ENCODE data around the gene DNAJC12. TPM values are rescaled to one million over a fixed set of nuclear protein-coding genes. Genes with fewer than 3 reads are reported as not detected.
"Not testable (repeated sequence)": the region's sequence is repeated elsewhere in the genome, so short reads cannot be mapped to it uniquely, and the experiment has no call there.

The DNAJC12 gene
- total RNA-seq, 1 donor from 2014 or later: 3.8 TPM

DNA sequence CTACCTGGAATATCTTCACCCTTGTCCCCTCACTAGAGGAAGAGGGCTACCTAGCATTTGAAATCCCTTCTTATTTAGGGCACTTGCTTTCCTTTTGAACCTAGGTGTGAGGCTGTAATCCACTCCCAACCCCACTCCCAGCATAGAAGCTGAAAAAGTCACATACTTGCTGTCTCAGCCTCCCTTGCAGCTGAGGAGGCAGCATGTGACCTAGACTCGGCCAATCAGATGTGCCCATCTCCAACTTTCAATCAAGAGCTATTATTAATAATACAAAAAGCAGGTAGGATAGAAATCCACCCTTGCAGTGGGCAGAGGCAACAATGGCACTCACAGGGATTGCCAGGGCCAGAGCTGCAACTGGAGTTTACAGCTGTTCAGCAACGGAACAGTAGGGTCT is 70.7 kb downstream of the DNAJC12 start:
- TF ChIP-seq, protein P1, sequence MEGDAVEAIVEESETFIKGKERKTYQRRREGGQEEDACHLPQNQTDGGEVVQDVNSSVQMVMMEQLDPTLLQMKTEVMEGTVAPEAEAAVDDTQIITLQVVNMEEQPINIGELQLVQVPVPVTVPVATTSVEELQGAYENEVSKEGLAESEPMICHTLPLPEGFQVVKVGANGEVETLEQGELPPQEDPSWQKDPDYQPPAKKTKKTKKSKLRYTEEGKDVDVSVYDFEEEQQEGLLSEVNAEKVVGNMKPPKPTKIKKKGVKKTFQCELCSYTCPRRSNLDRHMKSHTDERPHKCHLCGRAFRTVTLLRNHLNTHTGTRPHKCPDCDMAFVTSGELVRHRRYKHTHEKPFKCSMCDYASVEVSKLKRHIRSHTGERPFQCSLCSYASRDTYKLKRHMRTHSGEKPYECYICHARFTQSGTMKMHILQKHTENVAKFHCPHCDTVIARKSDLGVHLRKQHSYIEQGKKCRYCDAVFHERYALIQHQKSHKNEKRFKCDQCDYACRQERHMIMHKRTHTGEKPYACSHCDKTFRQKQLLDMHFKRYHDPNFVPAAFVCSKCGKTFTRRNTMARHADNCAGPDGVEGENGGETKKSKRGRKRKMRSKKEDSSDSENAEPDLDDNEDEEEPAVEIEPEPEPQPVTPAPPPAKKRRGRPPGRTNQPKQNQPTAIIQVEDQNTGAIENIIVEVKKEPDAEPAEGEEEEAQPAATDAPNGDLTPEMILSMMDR (conservative IDR thresholded peaks at IDR 0.05): no peak
- H3K4me3 Mint-ChIP-seq: peak overlapping the region; percentile 56
- peaks cover 17% of the 10 kb centered on the region for H3K27me3 Mint-ChIP-seq (ENCODE audit: low read depth)
- no peak overlapping the region for H3K27ac Mint-ChIP-seq (ENCODE audit: unreplicated experiment)
- no peak for DNase-seq (ENCODE audit: low read depth, low spot score)
- peaks cover 10% of the 10 kb centered on the region for H3K4me1 Mint-ChIP-seq
- H3K36me3 Mint-ChIP-seq (ENCODE audit: low read depth): peaks cover 4% of the 10 kb centered on the region
- peaks cover 5% of the 10 kb centered on the region for H3K9me3 Mint-ChIP-seq

DNA sequence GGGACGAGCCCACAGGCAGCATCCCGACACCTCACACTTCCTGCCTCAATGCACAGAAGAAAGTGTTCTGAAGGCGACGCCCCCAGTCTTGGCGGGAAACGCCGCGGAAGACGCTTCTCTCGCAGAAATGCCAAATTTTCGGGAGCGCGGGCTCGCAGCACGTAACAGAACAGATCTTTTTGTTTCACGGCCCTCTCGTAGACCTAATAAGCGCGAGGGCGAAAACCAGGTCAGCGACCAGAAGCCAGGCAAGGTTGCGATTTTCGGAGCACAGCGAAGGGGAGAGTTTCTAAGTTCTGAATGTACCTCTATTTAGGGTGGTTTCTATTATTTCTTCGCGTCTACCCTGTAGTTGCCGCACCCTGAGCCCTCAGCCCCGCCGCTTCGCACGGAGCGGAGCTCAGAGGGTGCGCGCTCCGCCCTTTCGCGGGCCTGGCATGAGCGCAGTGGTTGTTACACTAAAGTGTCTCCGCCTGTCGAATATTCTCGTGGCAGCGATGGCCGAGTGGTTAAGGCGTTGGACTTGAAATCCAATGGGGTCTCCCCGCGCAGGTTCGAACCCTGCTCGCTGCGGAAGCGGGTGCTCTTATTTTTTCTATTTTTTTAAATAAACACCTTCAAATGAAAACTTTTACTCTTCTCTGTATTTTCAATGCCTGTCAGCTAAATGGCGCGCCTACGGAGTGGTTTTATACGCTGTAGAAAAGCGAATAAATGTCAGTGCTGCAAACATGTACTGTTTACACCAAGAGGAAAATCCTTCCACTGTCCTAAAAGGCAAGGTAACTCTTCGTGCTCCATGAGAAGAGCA is 73.8 kb downstream of the DNAJC12 start:
- peak overlapping the region; percentile 94 for H3K27ac Mint-ChIP-seq (ENCODE audit: unreplicated experiment)
- TF ChIP-seq, protein P1 (conservative IDR thresholded peaks at IDR 0.05): no peak
- H3K27me3 Mint-ChIP-seq (ENCODE audit: low read depth): peaks cover 17% of the 10 kb centered on the region
- peak; percentile 96 for DNase-seq (ENCODE audit: low read depth, low spot score)
- peaks cover 10% of the 10 kb centered on the region for H3K9me3 Mint-ChIP-seq
- peaks cover 4% of the 10 kb centered on the region for H3K36me3 Mint-ChIP-seq (ENCODE audit: low read depth)
- peaks cover 10% of the 10 kb centered on the region for H3K4me1 Mint-ChIP-seq
- peak overlapping the region; percentile 94 for H3K4me3 Mint-ChIP-seq

DNA sequence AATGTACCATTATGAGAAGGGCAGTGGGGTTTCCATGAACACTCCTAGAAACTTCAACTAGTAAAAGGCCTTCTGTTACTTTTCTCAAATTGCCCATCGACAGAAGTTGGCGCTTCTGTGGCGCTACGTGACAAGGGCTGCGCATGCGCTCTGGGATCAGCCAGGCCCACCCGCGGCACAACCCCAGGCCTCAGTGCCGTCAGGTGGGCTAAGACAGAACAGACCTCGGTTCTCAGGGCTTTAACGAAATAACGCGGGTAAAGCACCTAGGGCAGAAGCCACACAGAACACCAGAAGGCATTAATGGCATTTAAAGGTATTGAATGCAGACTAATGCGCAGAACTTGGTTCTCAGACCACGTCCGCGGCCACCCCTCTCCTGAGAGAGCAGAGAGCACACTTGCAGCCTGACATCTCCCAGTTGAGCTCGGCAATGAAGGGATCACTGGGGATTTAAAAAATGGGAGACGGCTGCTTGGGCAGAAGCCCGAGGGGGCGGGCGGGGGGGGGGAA is 74.4 kb downstream of the DNAJC12 start:
- Mint-ChIP-seq H3K4me3 (peak overlapping the region; percentile 94), H3K4me1 (peaks cover 10% of the 10 kb centered on the region), H3K27ac (ENCODE audit: unreplicated experiment) (peak overlapping the region; percentile 72), H3K27me3 (ENCODE audit: low read depth) (peaks cover 17% of the 10 kb centered on the region), H3K9me3 (peaks cover 10% of the 10 kb centered on the region), H3K36me3 (ENCODE audit: low read depth) (peaks cover 4% of the 10 kb centered on the region)
- TF ChIP-seq, protein P1 (conservative IDR thresholded peaks at IDR 0.05): no peak
- peak; percentile 69 for DNase-seq (ENCODE audit: low read depth, low spot score)

DNA sequence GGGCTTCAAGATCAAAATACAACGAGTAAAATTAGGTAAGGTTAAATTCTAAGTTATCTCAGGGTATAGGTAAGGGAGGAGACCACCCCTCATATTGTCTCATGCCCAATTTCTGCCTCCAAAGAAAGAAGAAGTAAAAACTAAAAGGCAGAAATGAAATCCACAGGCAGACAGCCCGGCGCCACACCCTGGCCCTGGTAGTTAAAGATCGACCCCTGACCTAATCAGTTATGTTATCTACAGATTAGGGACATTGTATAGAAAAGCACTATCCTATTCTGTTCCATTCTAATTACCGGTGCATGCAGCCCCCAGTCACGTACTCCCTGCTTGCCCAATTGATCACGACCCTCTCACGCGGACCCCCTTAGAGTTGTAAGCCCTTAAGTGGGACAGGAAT is 75.4 kb downstream of the DNAJC12 start:
- not testable (repeated sequence) for H3K4me1 Mint-ChIP-seq; H3K36me3 Mint-ChIP-seq (ENCODE audit: low read depth); H3K9me3 Mint-ChIP-seq; H3K27ac Mint-ChIP-seq (ENCODE audit: unreplicated experiment); DNase-seq (ENCODE audit: low read depth, low spot score)
- Mint-ChIP-seq H3K4me3 (peak overlapping the region; percentile 31), H3K27me3 (ENCODE audit: low read depth) (peaks cover 17% of the 10 kb centered on the region)

DNA sequence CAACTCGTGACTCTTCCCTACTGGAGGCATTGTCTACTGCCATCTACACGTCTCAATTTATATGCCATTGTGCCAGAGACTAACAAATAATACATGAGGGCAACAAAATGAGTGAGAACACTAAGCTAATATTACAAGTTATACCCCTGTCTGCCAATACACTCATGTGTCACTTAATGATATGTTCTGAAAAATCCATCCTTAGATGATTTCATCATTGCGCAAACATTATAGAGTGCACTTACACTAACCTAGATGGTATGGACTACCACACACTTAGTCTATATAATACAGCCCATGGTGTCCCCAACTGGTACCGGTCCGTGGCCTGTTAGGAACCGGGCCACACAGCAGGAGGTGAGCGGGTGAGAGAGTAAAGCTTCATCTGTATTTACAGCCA is 77.7 kb downstream of the DNAJC12 start:
- no peak for DNase-seq (ENCODE audit: low read depth, low spot score)
- Mint-ChIP-seq H3K9me3 (peaks cover 7% of the 10 kb centered on the region), H3K36me3 (ENCODE audit: low read depth) (peaks cover 4% of the 10 kb centered on the region), H3K4me3 (no peak overlapping the region), H3K27me3 (ENCODE audit: low read depth) (peaks cover 14% of the 10 kb centered on the region), H3K4me1 (peaks cover 10% of the 10 kb centered on the region), H3K27ac (ENCODE audit: unreplicated experiment) (no peak overlapping the region)
- TF ChIP-seq, protein P1 (conservative IDR thresholded peaks at IDR 0.05): no peak

Other genes with a start within 250 kb of the DNAJC12 start
- gene CTNNA3, start 142.0 kb downstream of the DNAJC12 start, total RNA-seq: 4.7 and 5.5 TPM in 2 replicates
- gene SIRT1, start 46.5 kb upstream of the DNAJC12 start, total RNA-seq: 30.9 and 33.0 TPM in 2 replicates
- gene HERC4, start 237.1 kb upstream of the DNAJC12 start, total RNA-seq: 42.4 and 44.3 TPM in 2 replicates